DND-41 (cell line): ENCODE results near the gene ATF6.

ENCODE experiments used
- ATAC-seq: fragments of 200-7000 bp; cut with Tn5 transposase; 3 replicates; pipeline ENCODE4 v1.9.1; 2021; ENCODE audit warnings: low read depth; ENCODE audit not compliant: insufficient read depth
- DNase-seq: peaks from one replicate; pipeline ENCODE4 v3.0.0-alpha.2; 2020
- H2AFZ ChIP-seq: 2 replicates; pipeline ENCODE4 v1.6.0; 2012; ENCODE audit warnings: low read depth, low read length
- H3K27ac ChIP-seq: 2 replicates; pipeline ENCODE4 v1.5.1; 2012; ENCODE audit warnings: low read length, inconsistent platforms
- H3K27me3 ChIP-seq: fragments of 200-600 bp; sonication (generic); 2 replicates; pipeline ENCODE4 v1.6.0; 2012; ENCODE audit warnings: low read length, mild to moderate bottlenecking, inconsistent platforms; ENCODE audit not compliant: insufficient read depth, poor library complexity
- H3K36me3 ChIP-seq: 2 replicates; pipeline ENCODE4 v1.5.1; 2012; ENCODE audit warnings: low read length, inconsistent platforms; ENCODE audit not compliant: insufficient read depth
- H3K4me1 ChIP-seq: 2 replicates; pipeline ENCODE4 v1.5.1; 2012; ENCODE audit warnings: mild to moderate bottlenecking, low read length; ENCODE audit not compliant: insufficient read depth
- H3K4me2 ChIP-seq: 2 replicates; pipeline ENCODE4 v1.6.0; 2012; ENCODE audit warnings: mild to moderate bottlenecking, moderate library complexity, low read length, inconsistent platforms; ENCODE audit not compliant: insufficient read depth
- H3K4me3 ChIP-seq, 2 experiments: fragments of 200-600 bp in 1 of 2; shearing (Covaris generic) in 1 of 2; 2 replicates each; pipeline ENCODE4 v1.5.1; 2012 to 2016; ENCODE audit warnings: inconsistent platforms in 2 of 2, low read length in 2 of 2, mild to moderate bottlenecking in 2 of 2, low read depth in 1 of 2, moderate library complexity in 1 of 2
- H3K79me2 ChIP-seq: 2 replicates; pipeline ENCODE4 v1.6.0; 2012; ENCODE audit warnings: low read length, inconsistent platforms; ENCODE audit not compliant: insufficient read depth
- H3K9ac ChIP-seq: 2 replicates; pipeline ENCODE4 v1.6.0; 2012; ENCODE audit warnings: low read depth, mild to moderate bottlenecking, inconsistent platforms, low read length, moderate library complexity
- H3K9me3 ChIP-seq: 2 replicates; pipeline ENCODE4 v1.5.1; 2012; ENCODE audit warnings: low read length, moderate library complexity, mild to moderate bottlenecking, inconsistent platforms; ENCODE audit not compliant: insufficient read depth, severe bottlenecking
- H4K20me1 ChIP-seq: 2 replicates; pipeline ENCODE4 v1.6.0; 2012; ENCODE audit warnings: low read length; ENCODE audit not compliant: insufficient read depth
- EZH2 ChIP-seq: IDR thresholded peaks from 3 replicates; pipeline ENCODE4 v1.6.1; 2012; ENCODE audit warnings: borderline replicate concordance, low read depth, mild to moderate bottlenecking, moderate library complexity, low read length, inconsistent platforms; ENCODE audit not compliant: severe bottlenecking
- TF ChIP-seq, protein P1 (sequence below): IDR thresholded peaks from 2 replicates; pipeline ENCODE4 v1.5.1; 2012; ENCODE audit warnings: borderline replicate concordance, low read length, moderate library complexity, mild to moderate bottlenecking; ENCODE audit not compliant: poor library complexity, severe bottlenecking; ENCODE audit errors: extremely low read depth

The ATF6 gene

DNA sequence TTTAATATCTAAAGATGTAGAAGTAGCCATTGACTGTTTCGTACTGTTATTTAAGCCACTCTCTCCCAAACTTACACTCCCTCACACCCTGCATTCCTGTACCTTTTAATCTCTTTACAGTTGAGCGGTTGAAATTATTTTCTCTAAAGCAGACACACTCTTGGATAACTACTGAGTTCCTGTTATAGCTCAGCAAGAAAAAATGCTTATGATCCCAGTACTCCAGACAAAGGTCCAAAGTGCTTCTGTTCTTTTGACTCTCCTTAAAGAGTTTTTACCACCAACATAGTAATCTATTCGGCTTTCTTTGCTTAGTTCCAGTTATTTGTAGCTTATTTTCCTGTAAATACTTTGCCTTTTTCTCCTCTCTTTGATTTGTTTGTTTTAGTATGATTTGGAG is 100.1 kb downstream of the ATF6 start:
- Histone ChIP-seq H3K4me1 (no peaks in the 10 kb centered on the region), H3K36me3 (peaks cover 37% of the 10 kb centered on the region), H3K27me3 (no peaks in the 10 kb centered on the region), H3K4me3 (no peak overlapping the region), H3K9ac (no peak overlapping the region), H3K4me2 (no peak overlapping the region), H3K27ac (no peak overlapping the region), H3K79me2 (no peaks in the 10 kb centered on the region), H2AFZ (no peak overlapping the region), H4K20me1 (no peaks in the 10 kb centered on the region), H3K9me3 (no peaks in the 10 kb centered on the region)
- no peak for ATAC-seq
- TF ChIP-seq, protein P1, sequence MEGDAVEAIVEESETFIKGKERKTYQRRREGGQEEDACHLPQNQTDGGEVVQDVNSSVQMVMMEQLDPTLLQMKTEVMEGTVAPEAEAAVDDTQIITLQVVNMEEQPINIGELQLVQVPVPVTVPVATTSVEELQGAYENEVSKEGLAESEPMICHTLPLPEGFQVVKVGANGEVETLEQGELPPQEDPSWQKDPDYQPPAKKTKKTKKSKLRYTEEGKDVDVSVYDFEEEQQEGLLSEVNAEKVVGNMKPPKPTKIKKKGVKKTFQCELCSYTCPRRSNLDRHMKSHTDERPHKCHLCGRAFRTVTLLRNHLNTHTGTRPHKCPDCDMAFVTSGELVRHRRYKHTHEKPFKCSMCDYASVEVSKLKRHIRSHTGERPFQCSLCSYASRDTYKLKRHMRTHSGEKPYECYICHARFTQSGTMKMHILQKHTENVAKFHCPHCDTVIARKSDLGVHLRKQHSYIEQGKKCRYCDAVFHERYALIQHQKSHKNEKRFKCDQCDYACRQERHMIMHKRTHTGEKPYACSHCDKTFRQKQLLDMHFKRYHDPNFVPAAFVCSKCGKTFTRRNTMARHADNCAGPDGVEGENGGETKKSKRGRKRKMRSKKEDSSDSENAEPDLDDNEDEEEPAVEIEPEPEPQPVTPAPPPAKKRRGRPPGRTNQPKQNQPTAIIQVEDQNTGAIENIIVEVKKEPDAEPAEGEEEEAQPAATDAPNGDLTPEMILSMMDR: no peak
- no peak for TF ChIP-seq EZH2
- no peak for DNase-seq

DNA sequence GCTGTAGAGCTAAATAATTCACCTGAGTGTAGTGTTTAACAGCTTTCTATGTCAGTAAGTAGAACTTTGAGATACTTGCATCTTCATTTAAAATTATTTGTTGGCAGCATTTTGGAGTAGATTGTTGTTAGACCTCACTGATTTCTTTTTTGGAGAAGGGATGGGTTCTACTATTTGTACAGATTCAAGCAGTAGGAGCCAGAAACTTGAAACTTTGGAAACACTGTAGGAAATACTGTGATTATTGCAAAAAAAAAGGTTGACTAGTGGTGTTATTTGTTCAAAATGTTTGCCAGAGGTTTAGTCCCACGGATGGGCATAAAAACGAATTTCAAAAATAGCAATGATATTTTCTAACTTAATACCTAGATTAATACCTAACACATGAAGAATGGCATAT is 102.7 kb downstream of the ATF6 start:
- Histone ChIP-seq H3K27ac (no peak overlapping the region), H3K9ac (no peak overlapping the region), H3K79me2 (no peaks in the 10 kb centered on the region), H3K9me3 (no peaks in the 10 kb centered on the region), H3K36me3 (peaks cover 14% of the 10 kb centered on the region), H2AFZ (no peak overlapping the region), H3K27me3 (no peaks in the 10 kb centered on the region), H3K4me3 (no peak overlapping the region), H3K4me2 (no peak overlapping the region), H3K4me1 (no peaks in the 10 kb centered on the region), H4K20me1 (no peaks in the 10 kb centered on the region)
- DNase-seq (no peak), ATAC-seq (no peak)
- TF ChIP-seq, protein P1: no peak
- no peak for TF ChIP-seq EZH2

DNA sequence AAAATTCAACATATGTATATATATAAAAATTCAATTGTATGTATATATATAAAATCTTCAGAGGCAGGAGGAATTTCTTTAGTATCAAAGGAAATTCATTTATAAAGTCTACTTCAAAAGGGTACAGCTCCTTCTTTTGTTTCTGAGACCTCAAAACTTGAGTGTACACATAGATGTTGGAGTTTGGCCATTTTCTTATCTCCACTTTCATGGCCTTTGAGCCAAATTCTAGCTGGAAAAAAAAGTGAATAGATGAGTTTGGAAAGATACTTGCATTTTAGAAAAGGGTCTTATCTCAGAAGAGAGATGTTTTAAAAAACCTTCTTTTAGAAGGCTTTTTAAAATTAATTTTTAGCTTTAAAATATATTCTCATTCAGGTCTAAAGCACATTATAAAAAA is 103.2 kb downstream of the ATF6 start:
- Histone ChIP-seq H3K79me2 (no peaks in the 10 kb centered on the region), H4K20me1 (no peaks in the 10 kb centered on the region), H3K4me3 (no peak overlapping the region), H3K4me1 (no peaks in the 10 kb centered on the region), H3K36me3 (peaks cover 12% of the 10 kb centered on the region), H3K4me2 (no peak overlapping the region), H3K9me3 (no peaks in the 10 kb centered on the region), H3K9ac (no peak overlapping the region), H2AFZ (no peak overlapping the region), H3K27ac (no peak overlapping the region), H3K27me3 (no peaks in the 10 kb centered on the region)
- ATAC-seq (no peak), DNase-seq (no peak)
- TF ChIP-seq EZH2: no peak
- TF ChIP-seq, protein P1: no peak

DNA sequence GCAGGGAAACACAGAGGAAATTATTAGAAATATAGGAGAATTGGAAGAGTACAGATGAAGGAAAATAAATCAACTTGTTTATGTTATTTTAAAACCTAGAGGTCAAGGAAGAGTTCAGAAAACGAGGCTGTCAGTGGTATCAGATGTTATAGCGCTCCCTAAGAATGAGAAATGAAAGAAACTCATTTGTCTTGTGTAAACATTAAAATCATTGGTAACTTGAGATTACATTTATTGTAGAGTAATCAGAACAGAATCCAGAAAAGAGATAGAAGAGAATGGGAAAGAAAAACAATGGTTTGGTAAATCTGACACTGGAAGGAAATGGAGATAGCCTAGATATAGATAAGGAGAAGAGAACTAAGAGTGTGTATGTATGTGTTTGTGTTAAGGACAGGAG is 106.4 kb downstream of the ATF6 start:
- H3K4me1 ChIP-seq: no peaks in the 10 kb centered on the region
- ATAC-seq (no peak), DNase-seq (no peak)
- H3K9me3 ChIP-seq: no peaks in the 10 kb centered on the region
- no peak overlapping the region for H3K27ac ChIP-seq
- no peak overlapping the region for H3K4me3 ChIP-seq
- no peak overlapping the region for H3K9ac ChIP-seq
- TF ChIP-seq, protein P1: no peak
- TF ChIP-seq EZH2: no peak
- H3K36me3 ChIP-seq: no peaks in the 10 kb centered on the region; the same call in 1 of the 2 replicates
- H3K79me2 ChIP-seq: no peaks in the 10 kb centered on the region
- H2AFZ ChIP-seq: no peak overlapping the region
- H3K27me3 ChIP-seq: no peaks in the 10 kb centered on the region
- no peaks in the 10 kb centered on the region for H4K20me1 ChIP-seq
- no peak overlapping the region for H3K4me2 ChIP-seq
